OCI-LY1 (cell line): ENCODE data around the gene RNF157.

Experiments used
- H2AFZ ChIP-seq: fragments of 200-600 bp; sonication (generic), shearing (Covaris generic); 2 replicates; pipeline ENCODE4 v1.6.0; 2014; ENCODE audit warnings: antibody characterized with exemption, mild to moderate bottlenecking, low read length
- H3F3A ChIP-seq: fragments of 200-600 bp; sonication (generic), shearing (Covaris generic); 2 replicates; pipeline ENCODE4 v1.6.0; 2014; ENCODE audit warnings: mild to moderate bottlenecking, antibody characterized with exemption, low read length, moderate library complexity; ENCODE audit not compliant: insufficient read depth
- H3K27ac ChIP-seq: fragments of 200-600 bp; sonication (generic); 2 replicates; pipeline ENCODE4 v1.5.1; 2014; ENCODE audit warnings: low read length, mixed run types, mild to moderate bottlenecking, low read depth; ENCODE audit not compliant: poor library complexity, severe bottlenecking
- H3K27me3 ChIP-seq: fragments of 200-600 bp; sonication (generic); 2 replicates; pipeline ENCODE4 v1.6.0; 2014; ENCODE audit warnings: antibody characterized with exemption, mild to moderate bottlenecking, low read length, moderate library complexity; ENCODE audit not compliant: insufficient read depth
- H3K36me3 ChIP-seq: fragments of 200-600 bp; sonication (generic); 2 replicates; pipeline ENCODE4 v1.6.1; 2014; ENCODE audit warnings: mild to moderate bottlenecking, antibody characterized with exemption, low read length, moderate library complexity, mixed read lengths; ENCODE audit not compliant: insufficient read depth
- H3K4me1 ChIP-seq: fragments of 200-600 bp; sonication (generic); 2 replicates; pipeline ENCODE4 v1.5.1; 2014; ENCODE audit warnings: mild to moderate bottlenecking, low read length, moderate library complexity; ENCODE audit not compliant: insufficient read depth, severe bottlenecking
- H3K4me2 ChIP-seq: fragments of 200-600 bp; sonication (generic), shearing (Covaris generic); 2 replicates; pipeline ENCODE4 v1.6.1; 2014; ENCODE audit warnings: low read length
- H3K4me3 ChIP-seq: fragments of 200-600 bp; sonication (generic); 2 replicates; pipeline ENCODE4 v1.5.1; 2014; ENCODE audit warnings: low read length, low read depth, mild to moderate bottlenecking, mixed read lengths; ENCODE audit not compliant: poor library complexity, severe bottlenecking
- H3K79me2 ChIP-seq: fragments of 200-600 bp; shearing (Covaris generic); 2 replicates; pipeline ENCODE4 v1.6.1; 2016; ENCODE audit warnings: mixed run types, low read length, mixed read lengths; ENCODE audit not compliant: insufficient read depth
- H3K9ac ChIP-seq: fragments of 200-600 bp; sonication (generic), shearing (Covaris generic); 2 replicates; pipeline ENCODE4 v1.6.1; 2014; ENCODE audit warnings: mild to moderate bottlenecking, low read length, mixed read lengths
- H3K9me2 ChIP-seq: fragments of 200-600 bp; sonication (generic), shearing (Covaris generic); 2 replicates; pipeline ENCODE4 v1.6.1; 2014; ENCODE audit warnings: low read depth, mild to moderate bottlenecking, low read length, mixed read lengths
- H3K9me3 ChIP-seq: fragments of 200-600 bp; shearing (Covaris generic); 2 replicates; pipeline ENCODE4 v1.6.1; 2014; ENCODE audit warnings: low read length, mixed read lengths
- H4K20me1 ChIP-seq: fragments of 200-600 bp; sonication (generic), shearing (Covaris generic); 2 replicates; pipeline ENCODE4 v1.6.0; 2016; ENCODE audit warnings: mild to moderate bottlenecking, low read length; ENCODE audit not compliant: insufficient read depth
- CTCF ChIP-seq: fragments of 200-600 bp; sonication (generic), shearing (Covaris generic); IDR thresholded peaks from 2 replicates; pipeline ENCODE4 v1.5.1; 2017; ENCODE audit warnings: mild to moderate bottlenecking, antibody characterized with exemption, low read length, moderate library complexity, mixed read lengths
- EZH2 ChIP-seq: fragments of 200-600 bp; sonication (generic), shearing (Covaris generic); IDR thresholded peaks from 2 replicates; pipeline ENCODE4 v1.8.0; 2017; ENCODE audit warnings: borderline replicate concordance, mixed run types, mild to moderate bottlenecking, antibody characterized with exemption, low read length, moderate library complexity, mixed read lengths

The RNF157 gene

GRCh38 chr17:76150712-76151622, 89.3 kb downstream of the RNF157 start:
- H3K9me2 ChIP-seq = no peaks in the 10 kb centered on the region
- H4K20me1 ChIP-seq = no peaks in the 10 kb centered on the region
- H3K36me3 ChIP-seq = no peaks in the 10 kb centered on the region
- H3K9me3 ChIP-seq = no peaks in the 10 kb centered on the region
- no peak overlapping the region for H2AFZ ChIP-seq
- no peak overlapping the region for H3K27ac ChIP-seq
- H3K27me3 ChIP-seq = peaks cover 4% of the 10 kb centered on the region; the same call in 1 of the 2 replicates
- H3K4me3 ChIP-seq = no peak overlapping the region
- H3K4me1 ChIP-seq = peaks cover 4% of the 10 kb centered on the region
- no peaks in the 10 kb centered on the region for H3F3A ChIP-seq
- H3K79me2 ChIP-seq = no peaks in the 10 kb centered on the region
- no peak overlapping the region for H3K4me2 ChIP-seq
- no peak overlapping the region for H3K9ac ChIP-seq
- TF ChIP-seq EZH2 (no peak), CTCF (no peak)

GRCh38 chr17:76149214-76149613, 91.1 kb downstream of the RNF157 start:
- no peak for TF ChIP-seq EZH2
- TF ChIP-seq CTCF = no peak
- peaks cover 15% of the 10 kb centered on the region for H3K4me1 ChIP-seq
- no peaks in the 10 kb centered on the region for H3K79me2 ChIP-seq
- no peaks in the 10 kb centered on the region for H3F3A ChIP-seq
- no peak overlapping the region for H3K27ac ChIP-seq
- no peak overlapping the region for H3K4me2 ChIP-seq
- H2AFZ ChIP-seq = no peak overlapping the region
- no peak overlapping the region for H3K9ac ChIP-seq
- no peak overlapping the region for H3K4me3 ChIP-seq
- no peaks in the 10 kb centered on the region for H4K20me1 ChIP-seq
- no peaks in the 10 kb centered on the region for H3K9me3 ChIP-seq
- H3K27me3 ChIP-seq = peaks cover 7% of the 10 kb centered on the region; the same call in 1 of the 2 replicates
- H3K36me3 ChIP-seq = no peaks in the 10 kb centered on the region
- H3K9me2 ChIP-seq = no peaks in the 10 kb centered on the region

GRCh38 chr17:76148015-76148326, 92.3 kb downstream of the RNF157 start:
- peaks cover 7% of the 10 kb centered on the region; the same call in 1 of the 2 replicates for H3K27me3 ChIP-seq
- H3K9ac ChIP-seq = no peak overlapping the region
- no peak overlapping the region for H3K4me3 ChIP-seq
- H3K4me2 ChIP-seq = no peak overlapping the region
- no peaks in the 10 kb centered on the region for H3K9me3 ChIP-seq
- no peaks in the 10 kb centered on the region for H3K36me3 ChIP-seq
- TF ChIP-seq EZH2 (no peak), CTCF (no peak)
- no peaks in the 10 kb centered on the region for H3K79me2 ChIP-seq
- H3K4me1 ChIP-seq = peaks cover 15% of the 10 kb centered on the region
- no peak overlapping the region for H2AFZ ChIP-seq
- H3K27ac ChIP-seq = no peak overlapping the region
- H3F3A ChIP-seq = no peaks in the 10 kb centered on the region
- H4K20me1 ChIP-seq = no peaks in the 10 kb centered on the region
- H3K9me2 ChIP-seq = no peaks in the 10 kb centered on the region
